ENCODE data around the gene CFAP43.
A peak's percentile ranks its signal among the peaks of the same experiment; 100 is the strongest.
"Not testable (repeated sequence)": the region's sequence is repeated elsewhere in the genome, so short reads cannot be mapped to it uniquely, and the experiment has no call there.

The CFAP43 gene

DNA sequence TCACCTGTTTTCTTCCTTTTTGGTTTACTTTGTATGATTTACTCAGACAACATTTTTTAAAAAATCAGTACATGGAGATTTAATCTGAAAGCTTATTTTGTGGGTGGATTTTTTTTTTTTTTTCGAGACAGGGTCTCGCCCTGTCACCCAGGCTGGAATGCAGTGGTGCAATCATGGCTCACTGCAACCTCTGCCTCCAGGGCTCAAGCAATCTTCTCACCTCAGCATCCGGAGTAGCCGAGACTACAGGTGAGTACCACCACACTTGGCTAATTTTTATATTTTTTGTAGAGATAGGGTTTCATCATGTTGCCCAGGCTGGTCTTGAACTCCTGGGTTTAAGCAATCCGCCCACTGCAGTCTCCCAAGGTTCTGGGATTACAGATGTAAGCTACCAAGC, 25.1 kb upstream of the CFAP43 start:
- DNase-seq, result no peak

DNA sequence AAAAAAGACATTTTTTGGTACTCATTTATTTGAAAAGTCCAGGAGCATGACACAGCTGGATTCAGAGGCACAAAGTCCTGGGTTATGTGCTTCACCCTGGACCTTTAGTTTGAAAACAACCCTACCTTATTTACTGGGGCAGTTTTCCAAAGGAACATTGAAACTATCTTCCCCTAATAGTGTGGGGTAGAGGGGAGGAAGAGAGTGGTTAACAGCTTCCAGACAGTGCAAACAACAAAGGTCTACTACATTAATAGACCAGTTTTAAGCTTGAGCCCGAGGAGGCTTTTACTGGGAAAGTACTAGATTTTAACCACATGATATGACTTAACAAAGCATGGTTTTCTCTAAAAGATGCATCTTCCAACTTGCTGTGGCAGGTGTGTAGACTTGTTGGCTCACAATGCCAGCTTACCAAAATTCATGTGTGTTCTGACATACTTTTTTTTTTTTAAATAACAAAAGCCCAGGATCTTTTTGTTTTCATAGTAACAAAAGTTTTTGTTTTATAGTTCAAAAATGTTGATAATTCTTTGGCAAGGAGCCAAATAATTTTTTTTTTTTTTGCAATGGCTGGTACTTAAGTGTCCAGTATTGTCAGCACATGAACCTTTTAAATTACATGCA, 24.3 kb upstream of the CFAP43 start:
- no peak for DNase-seq

DNA sequence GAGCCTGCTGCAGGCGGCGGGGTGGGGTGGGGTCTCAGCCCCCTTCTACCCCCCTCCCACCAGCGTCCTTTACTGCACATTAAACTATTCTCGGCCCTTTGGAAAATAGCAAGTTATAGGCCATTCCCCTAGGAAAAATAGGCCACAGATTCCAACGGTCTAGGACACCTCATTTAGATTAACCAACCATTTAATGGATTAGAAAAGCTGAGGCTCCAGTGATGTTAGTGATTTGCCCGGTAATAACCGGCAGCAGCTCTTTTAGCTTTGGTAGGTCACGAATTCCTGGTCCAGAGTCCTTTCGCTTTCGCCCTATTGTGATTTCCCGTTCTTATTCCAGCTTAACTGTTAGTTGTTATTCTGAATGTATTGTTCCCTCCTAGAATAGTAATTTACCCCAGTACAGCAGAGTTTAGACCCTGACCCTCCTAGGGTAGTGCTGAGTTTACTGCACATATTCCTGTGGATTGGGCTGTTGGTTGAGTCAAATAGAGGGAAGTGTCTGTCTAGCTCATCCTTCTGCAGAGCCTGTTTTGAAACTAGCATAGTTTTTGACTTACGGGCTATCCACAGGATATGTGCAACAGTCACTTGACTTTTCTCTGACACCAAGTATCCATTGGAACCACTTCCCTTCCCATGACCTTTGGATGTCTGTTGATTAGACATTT, 23.3 kb upstream of the CFAP43 start:
- DNase-seq, result no peak

GRCh38 chr10:104254493-104255310, 22.5 kb upstream of the CFAP43 start, which contains the start of gene GSTO1:
Gene GSTO1 (plus strand): TSS chr10:104254892. CDS start chr10:104254929, 37 bp downstream.
- DNase-seq, result no peak

GRCh38 chr10:104253606-104254410, 21.6 kb upstream of the CFAP43 start:
- no peak for DNase-seq

GRCh38 chr10:104253106-104253505, 20.9 kb upstream of the CFAP43 start:
- no peak for DNase-seq

- DNase-seq, result no peak
Observed at GRCh38 chr10:104252368-104252767, 20.2 kb upstream of the CFAP43 start.

GRCh38 chr10:104251443-104251842, 19.3 kb upstream of the CFAP43 start:
- DNase-seq, result no peak

GRCh38 chr10:104250371-104250770, 18.2 kb upstream of the CFAP43 start:
- DNase-seq, result peak; percentile 33

DNA sequence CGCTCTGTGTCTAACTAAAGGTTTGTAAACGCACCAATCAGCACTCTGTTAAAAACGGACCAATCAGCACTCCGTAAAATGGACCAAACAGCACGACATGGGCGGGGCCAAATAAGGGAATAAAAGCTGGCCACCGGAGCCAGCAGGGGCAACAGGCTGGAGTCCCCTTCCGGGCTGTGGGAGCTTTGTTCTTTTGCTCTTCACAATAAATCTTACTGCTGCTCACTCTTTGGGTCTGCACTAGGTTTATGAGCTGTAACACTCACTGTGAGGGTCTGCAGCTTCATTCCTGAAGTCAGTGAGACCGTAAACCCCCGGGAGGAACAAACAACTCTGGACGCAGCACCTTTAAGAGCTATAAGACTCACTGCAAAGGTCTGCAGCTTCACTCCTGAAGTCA, 16.8 kb upstream of the CFAP43 start:
- DNase-seq, result not testable (repeated sequence)

GRCh38 chr10:104247513-104248146, 15.5 kb upstream of the CFAP43 start:
- DNase-seq, result no peak

DNA sequence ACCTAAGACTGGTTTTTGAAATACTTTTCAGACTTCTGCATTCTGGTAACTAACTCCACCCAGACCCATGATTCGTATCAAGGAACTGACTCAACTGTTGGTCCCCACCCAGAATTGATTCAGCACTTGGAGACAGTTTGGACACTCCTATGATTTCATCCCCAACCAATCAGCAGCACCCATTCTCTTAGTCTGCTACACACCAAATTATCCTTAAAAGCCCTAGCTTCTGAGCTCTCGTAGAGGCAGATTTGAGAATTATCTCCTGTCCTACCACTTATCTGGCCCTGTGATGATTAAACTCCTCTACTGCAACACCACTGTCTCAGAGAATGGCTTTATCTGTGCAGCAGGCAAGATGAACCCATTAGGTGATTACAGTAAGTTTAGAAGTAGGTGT, 14.8 kb upstream of the CFAP43 start:
- DNase-seq, result no peak

DNA sequence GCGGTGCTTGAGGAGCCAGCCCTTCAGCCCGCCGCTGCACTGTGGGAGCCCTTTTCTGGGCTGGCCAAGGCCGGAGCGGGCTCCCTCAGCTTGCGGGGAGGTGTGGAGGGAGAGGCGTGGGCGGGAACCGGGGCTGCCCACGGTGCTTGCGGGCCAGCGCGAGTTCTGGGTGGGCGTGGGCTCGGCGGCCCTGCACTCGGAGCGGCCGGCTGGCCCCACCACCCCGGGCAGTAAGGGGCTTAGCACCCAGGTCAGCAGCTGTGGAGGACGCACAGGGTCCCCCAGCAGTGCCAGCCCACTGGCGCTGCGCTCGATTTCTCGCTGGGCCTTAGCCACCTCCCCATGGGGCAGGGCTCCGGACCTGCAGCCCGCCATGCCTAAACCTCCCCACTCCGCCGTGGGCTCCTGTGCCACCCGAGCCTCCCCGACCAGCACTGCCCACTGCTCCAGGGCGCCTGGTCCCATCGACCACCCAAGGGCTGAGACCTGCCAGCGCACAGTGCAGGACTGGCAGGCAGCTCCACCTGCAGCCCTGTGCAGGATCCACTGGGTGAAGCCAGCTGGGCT, 13.0 kb upstream of the CFAP43 start:
- no peak for DNase-seq

DNA sequence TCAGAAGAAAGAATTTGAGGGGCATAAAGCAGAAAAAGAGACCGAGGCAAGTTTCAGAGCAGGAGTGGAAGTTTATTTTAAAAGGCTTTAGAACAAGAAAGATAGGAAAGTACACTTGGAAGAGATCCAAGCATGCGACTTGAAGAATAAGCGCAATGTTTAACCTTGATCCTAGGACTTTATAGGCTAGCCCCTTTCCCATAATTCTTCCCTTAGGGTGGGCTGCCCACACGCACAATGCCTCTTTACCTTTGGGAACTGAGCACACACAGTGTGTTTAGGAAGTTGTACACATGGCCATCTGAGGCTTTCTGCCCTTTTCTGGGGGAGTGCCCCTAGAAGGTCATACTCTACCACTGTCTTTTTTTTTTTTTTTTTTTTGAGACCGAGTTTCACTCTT, 11.3 kb upstream of the CFAP43 start:
- no peak for DNase-seq

GRCh38 chr10:104243009-104243408, 10.8 kb upstream of the CFAP43 start:
- not testable (repeated sequence) for DNase-seq

DNA sequence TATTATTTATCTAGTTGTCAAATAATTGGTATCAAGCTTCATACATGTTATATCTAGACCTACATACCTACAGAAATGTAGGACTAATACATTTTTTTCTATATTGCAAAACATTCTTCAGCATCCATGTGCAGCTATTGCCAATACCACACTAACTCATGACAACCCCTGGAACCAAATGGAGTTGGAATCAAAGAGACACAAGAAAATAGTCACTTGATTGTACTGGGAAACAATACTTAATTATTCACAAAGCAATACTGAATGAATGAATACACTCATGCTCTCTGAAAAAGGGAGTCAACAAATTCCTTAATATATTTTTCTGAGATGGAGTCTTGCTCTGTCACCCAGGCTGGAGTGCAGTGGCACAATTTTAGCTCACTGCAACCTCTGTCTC, 10.4 kb upstream of the CFAP43 start:
- DNase-seq, result no peak

DNA sequence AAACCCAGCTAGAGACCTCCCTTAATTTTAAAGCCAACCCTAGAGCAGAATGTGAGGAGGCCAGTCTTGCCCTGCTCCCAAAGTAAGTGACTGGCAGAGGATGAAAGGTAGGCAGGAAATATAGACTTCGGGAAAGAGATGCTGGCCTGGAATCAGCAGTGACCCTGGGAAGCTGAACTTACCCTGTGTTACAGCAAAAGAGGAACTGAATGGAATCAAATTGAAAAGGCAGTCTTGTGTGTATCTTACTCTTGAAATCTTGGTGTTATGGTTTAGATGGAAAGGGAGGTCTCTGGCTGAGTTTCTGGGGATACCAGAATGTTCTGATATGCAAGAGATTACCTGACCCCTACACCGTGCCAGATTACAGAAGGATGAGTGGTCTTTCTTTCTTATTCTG, 7.9 kb upstream of the CFAP43 start:
- DNase-seq, result no peak

DNA sequence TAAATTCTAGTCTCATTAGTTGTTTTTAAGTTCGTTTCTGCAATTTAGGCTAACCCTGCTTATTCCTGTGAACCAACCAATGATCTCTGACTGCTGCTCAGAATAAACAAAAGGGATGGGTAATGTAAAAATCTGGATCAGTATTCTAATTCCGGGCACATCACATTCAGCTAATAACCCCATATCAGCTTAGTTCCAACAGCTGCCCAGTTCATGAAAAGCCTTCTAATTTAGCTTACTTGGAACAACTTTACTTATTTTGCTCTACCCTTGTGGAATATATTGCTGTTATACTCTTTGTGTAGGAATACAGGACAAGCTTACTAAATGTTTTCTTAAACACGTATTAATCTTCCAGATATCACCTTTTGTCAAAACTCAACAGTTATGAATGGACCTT, 3.6 kb upstream of the CFAP43 start:
- DNase-seq, result no peak

GRCh38 chr10:104234934-104235333, 2.8 kb upstream of the CFAP43 start:
- no peak for DNase-seq

DNA sequence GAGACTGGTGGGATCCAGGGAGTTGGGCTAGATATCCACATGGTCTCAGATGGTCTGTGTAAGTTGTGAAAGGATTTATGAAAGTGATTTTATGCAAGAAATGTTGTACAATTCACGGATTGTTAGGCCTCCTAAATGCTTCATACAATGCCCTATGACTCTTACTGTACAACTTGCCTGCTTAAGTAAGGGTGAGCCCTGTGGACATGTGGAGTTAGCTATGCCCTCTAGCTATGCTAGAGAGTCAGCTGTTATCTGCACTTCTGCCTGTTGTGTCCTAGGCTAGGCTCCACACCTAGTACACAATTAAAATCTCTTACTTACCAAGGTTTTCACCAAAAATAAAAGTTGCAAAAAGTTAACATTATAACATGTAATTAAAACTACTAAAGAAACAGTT, 1.7 kb upstream of the CFAP43 start:
- DNase-seq, result no peak

GRCh38 chr10:104232613-104233102, 494 bp upstream of the CFAP43 start:
- DNase-seq, result no peak

DNA sequence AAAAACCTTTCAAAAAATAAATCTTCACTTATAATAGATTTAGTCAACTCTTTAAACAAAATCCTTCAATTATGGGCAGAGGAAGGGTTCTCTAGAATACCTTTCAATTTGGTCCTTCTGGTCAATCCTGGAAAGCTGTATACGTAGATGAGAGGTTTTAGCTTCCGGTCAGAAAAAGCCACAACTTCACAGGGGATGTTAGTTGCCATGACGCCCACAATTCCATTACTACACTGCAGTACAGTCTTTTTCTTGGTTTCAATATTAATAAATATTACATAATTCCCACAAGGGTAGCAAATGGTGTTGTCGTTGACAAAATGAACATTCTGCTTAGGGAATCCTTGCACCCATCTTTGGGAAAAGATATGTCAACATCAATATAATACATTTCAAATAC, 1.7 kb downstream of the CFAP43 start:
- DNase-seq, result no peak
